GM13976 (cell line): ENCODE measurements around the gene STON1.

Source experiments
- DNase-seq: peaks from one replicate; pipeline ENCODE4 v3.0.0; 2012; ENCODE audit warnings: low spot score
- CTCF ChIP-seq: IDR thresholded peaks from 2 replicates; pipeline ENCODE4 v1.5.1; 2012; ENCODE audit warnings: borderline replicate concordance, mild to moderate bottlenecking; ENCODE audit not compliant: insufficient read depth; ENCODE audit errors: extremely low read depth, missing control alignments, control extremely low read depth
- in situ Hi-C: fragments of 300-500 bp; cut with MboI; formaldehyde crosslinking; loops from one replicate; pipeline ENCODE4 v1.12.0; 2022; ENCODE audit warnings: low sequenced_read_pairs, mixed read lengths, inconsistent platforms; ENCODE audit not compliant: unreplicated experiment

The STON1 gene

DNA sequence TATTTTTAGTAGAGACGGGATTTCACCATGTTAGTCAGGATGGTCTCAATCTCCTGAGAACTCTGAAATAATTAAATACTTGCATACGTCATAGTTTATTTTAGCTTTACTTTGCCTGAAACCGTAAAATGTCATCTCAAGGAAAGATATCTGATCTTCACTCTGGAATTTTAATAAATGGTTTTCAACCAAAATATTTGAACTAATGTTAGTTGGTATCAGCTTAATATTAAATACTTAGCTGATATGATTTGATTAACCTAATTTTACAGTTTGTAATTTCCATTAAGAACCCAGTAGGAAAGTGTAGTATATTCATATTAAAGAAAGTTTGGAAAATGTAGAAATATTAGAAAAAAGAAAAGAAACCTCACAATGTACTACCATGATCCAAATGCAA lies 41.4 kb upstream of the STON1 start:
- no peak for DNase-seq
- in situ Hi-C loops, result no loop called here
- TF ChIP-seq CTCF, result no peak

DNA sequence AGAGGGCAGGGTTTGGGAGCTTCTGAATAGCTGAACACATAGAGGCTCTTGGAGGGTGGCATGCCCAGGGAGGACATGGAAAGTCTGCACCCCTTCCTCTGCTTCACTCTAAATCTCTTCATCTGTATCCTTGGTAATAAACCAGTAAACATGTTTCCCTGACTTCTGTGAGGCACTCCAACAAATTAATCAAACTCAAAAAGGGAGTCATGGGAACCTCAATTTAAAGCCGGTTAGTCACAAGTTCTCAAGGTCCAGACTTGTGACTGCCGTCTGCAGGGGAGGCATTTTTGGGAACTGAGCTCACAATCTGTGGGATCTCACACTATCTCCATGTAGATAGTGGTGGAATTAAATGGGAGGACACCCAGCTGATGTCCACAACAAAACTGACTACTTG lies 33.1 kb upstream of the STON1 start:
- no peak for TF ChIP-seq CTCF
- no peak for DNase-seq
- in situ Hi-C loops, result no loop called here

- in situ Hi-C loops, result no loop called here
- DNase-seq, result no peak
- TF ChIP-seq CTCF, result no peak
Measured at GRCh38 chr2:48504647-48505327, 25.2 kb upstream of the STON1 start.

- in situ Hi-C loops, result no loop called here
- no peak for DNase-seq
- no peak for TF ChIP-seq CTCF
Measured at GRCh38 chr2:48507111-48507510, 22.8 kb upstream of the STON1 start.

DNA sequence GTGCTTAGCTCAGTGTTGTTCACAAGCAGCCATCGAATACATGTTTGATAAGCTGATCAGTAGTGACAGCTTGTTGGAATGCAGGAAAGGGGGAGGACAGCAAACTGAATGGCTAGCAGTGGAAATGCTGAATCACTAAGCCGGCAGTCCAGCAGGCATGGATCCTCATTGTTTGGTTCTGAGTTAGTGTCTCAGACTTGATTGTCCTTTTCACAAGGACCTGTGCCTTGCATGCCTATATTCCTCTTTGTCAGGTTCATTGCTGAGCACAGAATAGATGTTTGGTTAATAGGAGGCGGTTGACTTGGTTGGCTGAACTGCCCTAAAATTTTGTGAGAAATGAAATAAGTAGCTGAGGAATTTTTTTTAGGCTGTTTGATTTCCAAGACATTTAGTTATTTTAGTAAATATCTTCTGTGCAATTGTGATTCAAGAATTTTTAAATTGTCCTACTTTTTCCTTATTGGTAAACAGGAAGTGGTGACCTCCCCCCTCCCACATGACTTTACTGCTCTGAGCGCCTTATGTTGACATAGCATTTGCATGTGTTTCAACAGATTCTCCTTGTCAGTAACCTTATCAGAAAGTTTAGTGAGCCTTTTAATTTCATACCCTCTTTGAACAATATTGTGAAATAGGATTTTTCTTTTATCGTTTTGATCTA lies 21.4 kb upstream of the STON1 start:
- no peak for DNase-seq
- TF ChIP-seq CTCF, result no peak
- in situ Hi-C loops, result no loop called here

DNA sequence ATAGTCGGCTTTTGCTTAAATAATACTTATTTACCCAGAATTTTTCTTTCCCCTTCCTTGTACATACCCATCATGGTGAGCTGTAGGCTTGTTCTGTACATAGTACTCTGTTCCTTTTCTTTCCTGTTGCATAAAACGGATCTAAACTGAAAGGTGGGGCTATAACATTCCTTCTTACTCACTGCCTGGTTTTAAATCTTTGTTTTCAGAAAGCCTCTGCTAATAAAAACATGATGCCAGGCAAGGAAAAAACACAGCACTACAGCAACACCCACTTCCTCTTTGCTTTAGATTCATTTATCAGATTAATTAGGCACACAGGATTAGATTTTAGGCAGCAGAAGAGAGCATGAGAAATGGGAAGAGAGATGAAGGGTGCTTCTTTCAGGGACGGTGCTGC lies 19.6 kb upstream of the STON1 start:
- no peak for DNase-seq
- TF ChIP-seq CTCF, result no peak
- in situ Hi-C loops, result no loop called here
